Measurements from ENCODE around the gene CHURC1.
A peak's percentile ranks its signal among the peaks of the same experiment; 100 is the strongest.
"Not testable (repeated sequence)": the region's sequence is repeated elsewhere in the genome, so short reads cannot be mapped to it uniquely, and the experiment has no call there.

The CHURC1 gene

GRCh38 chr14:64910847-64911495 lies 3.3 kb upstream of the CHURC1 start:
- DNase-seq: peak; percentile 29

DNA sequence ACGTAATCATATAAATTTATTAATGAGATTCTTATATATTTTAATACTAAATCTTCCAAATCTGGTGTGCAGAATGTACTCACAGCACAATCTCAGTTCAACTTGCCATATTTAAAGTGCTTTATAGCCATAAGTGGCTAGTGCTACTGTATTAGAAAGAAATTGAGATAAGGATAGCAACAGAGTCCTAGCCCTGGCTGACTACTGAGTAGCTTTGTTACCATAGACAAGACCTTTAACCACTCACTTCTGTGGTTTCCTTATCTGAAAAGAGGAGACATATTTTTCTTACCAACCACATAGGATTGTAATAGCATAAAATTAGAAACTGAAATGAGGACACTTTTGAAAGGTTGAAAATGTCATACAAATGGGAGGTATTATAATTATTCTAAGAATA lies 2.0 kb upstream of the CHURC1 start:
- no peak for DNase-seq

DNA sequence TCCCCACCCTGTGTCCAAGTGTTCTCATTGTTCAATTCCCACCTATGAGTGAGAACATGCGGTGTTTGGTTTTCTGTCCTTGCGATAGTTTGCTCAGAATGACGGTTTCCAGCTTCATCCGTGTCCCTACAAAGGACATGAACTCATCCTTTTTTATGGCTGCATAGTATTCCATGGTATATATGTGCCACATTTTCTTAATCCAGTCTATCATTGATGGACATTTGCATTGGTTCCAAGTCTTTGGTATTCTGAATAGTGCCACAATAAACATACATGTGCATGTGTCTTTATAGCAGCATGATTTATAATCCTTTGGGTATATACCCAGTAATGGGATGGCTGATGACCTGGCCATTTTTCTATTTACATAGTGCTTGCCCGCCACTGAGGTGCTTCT lies 778 bp upstream of the CHURC1 start:
- not testable (repeated sequence) for DNase-seq

- DNase-seq: no peak
Observed at GRCh38 chr14:64915029-64915424, 772 bp downstream of the CHURC1 start.

DNA sequence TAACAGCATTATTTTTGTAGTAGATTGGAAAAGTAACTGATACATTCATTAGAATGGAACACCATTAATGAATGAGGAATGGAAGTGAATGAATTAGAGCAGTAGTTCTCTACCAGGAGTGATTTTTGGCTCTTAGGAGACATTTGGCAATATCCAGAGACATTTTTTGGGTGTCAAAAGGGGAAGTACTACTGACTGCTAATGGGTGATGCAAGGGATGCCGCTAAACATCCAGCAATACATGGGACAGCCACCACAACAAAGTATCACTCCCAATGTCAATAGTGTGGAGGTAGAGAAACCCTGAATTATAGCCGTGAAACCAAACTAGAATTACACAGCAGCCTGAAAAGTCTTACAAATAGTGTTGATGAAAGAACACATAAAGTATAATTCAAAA lies 1.5 kb downstream of the CHURC1 start:
- DNase-seq: no peak

DNA sequence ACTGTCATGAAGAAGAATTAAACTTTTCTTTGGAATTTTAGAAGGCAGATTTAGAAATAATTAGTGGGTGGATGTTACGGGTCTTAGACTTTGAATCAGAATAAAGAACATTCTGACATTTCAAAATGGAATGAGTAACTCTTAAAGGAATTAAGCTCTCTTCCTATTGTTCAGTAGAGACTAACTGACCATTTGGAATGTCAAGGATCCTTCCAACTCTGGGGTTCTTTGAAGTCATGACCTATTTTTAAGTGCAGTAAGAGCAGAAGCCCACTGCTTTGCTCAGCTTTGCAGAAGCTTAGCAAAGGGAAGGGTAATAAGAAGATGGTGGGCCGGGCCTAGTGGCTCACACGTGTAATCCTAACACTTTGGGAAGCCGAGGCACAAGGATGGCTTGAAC lies 4.0 kb downstream of the CHURC1 start:
- DNase-seq: peak; percentile 10

DNA sequence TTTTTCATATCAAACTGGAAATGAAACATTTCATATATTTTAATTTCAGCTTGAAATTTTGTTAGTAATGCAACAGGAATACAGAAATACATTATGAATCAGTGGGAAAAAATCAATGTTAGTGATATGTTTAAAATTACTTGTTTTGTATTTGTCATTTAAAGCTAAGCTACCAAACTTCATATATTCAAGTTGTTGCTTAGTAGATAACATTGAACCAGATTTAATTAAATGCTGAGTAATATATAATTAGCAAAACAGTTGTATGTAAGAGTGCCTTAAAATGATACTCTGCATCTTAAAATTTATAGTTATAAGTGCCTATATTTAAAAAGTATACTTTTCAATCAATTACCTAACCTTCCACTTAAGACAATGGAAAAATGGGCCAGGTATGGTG lies 5.0 kb downstream of the CHURC1 start:
- DNase-seq: no peak

- DNase-seq: peak; percentile 8
Observed at GRCh38 chr14:64919618-64920017, 5.4 kb downstream of the CHURC1 start.

GRCh38 chr14:64920465-64920864 lies 6.2 kb downstream of the CHURC1 start:
- DNase-seq: no peak

- no peak for DNase-seq
Observed at GRCh38 chr14:64923015-64923414, 8.8 kb downstream of the CHURC1 start.

GRCh38 chr14:64926398-64926995 lies 12.2 kb downstream of the CHURC1 start:
- no peak for DNase-seq

GRCh38 chr14:64927031-64927430 lies 12.8 kb downstream of the CHURC1 start:
- no peak for DNase-seq

GRCh38 chr14:64928239-64929013 lies 14.2 kb downstream of the CHURC1 start:
- no peak for DNase-seq

DNA sequence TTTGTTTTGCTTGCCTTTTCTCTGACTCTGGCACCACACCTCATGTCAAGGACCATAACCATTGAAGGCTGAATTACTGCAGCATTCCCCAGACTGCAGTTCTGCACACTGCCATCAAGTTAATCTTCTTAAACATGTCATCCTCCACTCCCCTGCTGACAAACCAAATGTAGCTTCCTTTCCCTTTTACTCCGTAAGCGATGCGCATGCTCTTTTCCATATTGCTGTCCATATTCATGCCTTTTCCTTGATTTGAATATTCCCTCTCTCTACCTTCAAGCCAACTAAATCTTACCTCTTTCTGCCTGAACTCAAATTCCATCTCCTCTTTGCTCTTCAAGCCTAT lies 14.7 kb downstream of the CHURC1 start:
- DNase-seq: no peak

DNA sequence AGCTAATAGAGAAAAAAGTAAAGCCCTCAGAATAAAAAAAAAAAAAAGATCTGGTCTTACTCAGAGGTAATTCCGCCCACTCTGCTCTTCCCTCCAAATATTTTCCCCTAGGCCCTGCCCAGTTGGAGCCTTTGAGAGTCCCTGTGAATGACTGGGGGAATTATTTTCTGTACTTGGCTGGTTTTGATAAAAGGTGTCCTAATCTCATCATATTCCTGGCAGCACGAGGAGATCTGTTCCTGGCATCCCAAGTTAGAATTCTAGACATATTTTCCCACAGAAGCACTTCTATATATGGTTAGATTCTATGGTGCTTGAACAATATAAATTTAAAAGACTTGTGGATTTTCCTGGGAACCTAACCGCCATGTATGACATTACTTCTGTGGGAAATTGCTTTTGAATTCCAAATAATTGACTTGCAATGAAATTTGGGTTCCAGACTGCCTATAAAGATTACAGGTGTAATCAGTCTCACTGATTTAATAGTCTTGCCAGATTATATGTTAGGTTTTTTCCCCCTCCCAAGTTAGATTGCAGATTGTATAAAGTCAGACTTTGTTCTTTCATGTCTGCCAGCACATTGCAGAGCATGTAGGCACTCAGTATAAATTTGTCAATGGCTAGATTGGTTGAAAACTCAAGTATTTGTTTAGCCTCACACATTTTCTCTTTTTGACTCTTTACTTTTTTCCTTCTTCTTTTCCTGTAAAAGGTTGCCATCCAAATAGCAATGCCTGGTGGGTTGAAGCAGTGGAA lies 16.0 kb downstream of the CHURC1 start:
- peak; percentile 59 for DNase-seq

DNA sequence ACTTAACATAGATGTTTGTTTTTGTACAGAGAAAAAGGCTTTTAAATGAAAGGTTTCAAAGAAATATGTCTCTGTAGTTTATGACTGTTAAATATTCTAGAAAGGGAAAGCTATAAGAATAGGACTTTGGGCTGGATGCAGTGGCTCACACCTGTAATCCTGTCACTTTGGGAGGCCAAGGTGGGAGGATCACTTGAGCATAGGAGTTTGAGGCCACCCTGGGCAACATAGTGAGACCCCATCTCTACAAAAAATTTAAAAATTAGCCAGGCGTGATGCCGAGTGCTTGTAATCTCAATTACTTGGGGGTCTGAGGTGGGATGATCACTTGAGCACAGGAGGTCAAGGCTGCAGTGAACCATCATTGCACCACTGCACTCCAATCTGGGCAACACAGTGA lies 16.9 kb downstream of the CHURC1 start:
- DNase-seq: no peak

DNA sequence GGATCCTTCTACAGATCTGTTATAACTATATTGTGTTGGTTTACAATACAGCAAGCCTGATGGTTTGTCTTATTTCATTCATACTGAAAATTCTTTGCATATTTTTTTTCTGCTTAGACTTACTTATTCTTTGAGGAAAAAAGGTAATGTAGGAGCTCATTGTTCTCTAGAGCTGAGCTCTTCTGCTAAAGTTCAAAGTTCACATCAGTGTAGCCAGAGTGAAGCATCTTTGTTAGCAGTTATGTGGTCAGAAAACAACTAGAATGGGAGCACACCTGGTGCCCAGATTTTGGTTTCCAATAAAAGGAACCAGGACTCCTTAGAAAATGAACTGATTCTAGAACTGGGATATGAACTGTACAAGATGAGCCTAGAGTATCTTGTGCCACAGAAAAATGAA lies 18.0 kb downstream of the CHURC1 start:
- DNase-seq: no peak

DNA sequence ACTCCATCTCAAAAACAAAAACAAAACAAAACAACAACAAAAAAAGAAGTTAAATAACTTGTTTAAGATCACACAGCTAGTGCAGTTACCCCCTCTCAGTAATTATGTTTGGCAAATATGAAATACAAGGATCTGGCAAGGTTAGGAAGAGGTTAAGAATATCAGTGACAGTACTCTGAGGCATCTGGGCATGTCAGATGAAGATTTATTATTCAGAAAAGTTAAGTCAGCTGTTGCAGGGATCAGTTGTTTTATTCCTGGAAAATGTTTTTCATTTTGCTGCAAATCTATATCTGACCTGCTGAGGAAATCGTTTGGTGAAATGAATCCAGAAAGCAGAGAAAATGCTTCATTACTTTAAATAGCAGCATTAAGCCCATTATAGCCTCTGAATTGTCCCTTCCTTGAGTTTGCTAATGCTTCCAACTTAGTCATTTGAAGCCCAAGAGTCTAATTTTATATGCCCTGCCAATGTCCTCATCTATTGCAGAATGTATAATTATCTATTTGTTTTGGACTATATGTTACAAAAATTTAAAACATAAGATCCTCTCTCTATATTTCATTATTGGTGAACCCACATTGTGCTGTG lies 20.2 kb downstream of the CHURC1 start:
- no peak for DNase-seq

GRCh38 chr14:64935508-64935907 lies 21.3 kb downstream of the CHURC1 start:
- no peak for DNase-seq

- DNase-seq: no peak
Observed at GRCh38 chr14:64937171-64937820, 23.0 kb downstream of the CHURC1 start.

- DNase-seq: no peak
Observed at GRCh38 chr14:64937821-64938193, 23.6 kb downstream of the CHURC1 start.

- no peak for DNase-seq
Observed at GRCh38 chr14:64938972-64939816, 24.9 kb downstream of the CHURC1 start.
